Measurements from ENCODE around the gene DACH1.
A peak's percentile ranks its signal among the peaks of the same experiment; 100 is the strongest.

The DACH1 gene

GRCh38 chr13:71866335-71867130, 471 bp downstream of the DACH1 start:
- Histone ChIP-seq H3K9me3 (ENCODE audit: control insufficient read depth in 2 of 2, low read length in 2 of 2) (no peaks in the 10 kb centered on the region), H3K9ac (ENCODE audit: low read depth in 1 of 2, low read length in 2 of 2) (peak overlapping the region; percentile 70 to 82), H3K4me1 (ENCODE audit: control insufficient read depth in 2 of 2, insufficient read depth in 2 of 2, low read length in 2 of 2) (peaks cover 0 to 5% of the 10 kb centered on the region in 2 donors), H3K4me3 (ENCODE audit: low read length in 2 of 2) (peak overlapping the region; percentile 81 to 90), H3K27ac (ENCODE audit: low read depth in 2 of 2, low read length in 2 of 2) (peak overlapping the region; percentile 77 to 83), H3K36me3 (ENCODE audit: control insufficient read depth in 2 of 2, insufficient read depth in 2 of 2, low read length in 2 of 2) (no peaks in the 10 kb centered on the region), H3K27me3 (ENCODE audit: control insufficient read depth in 2 of 2, insufficient read depth in 2 of 2, low read length in 2 of 2) (no peaks in the 10 kb centered on the region)

- no peaks in the 10 kb centered on the region for H3K9me3 ChIP-seq (ENCODE audit: control insufficient read depth in 2 of 2, low read length in 2 of 2)
- H3K27me3 ChIP-seq (ENCODE audit: control insufficient read depth in 2 of 2, insufficient read depth in 2 of 2, low read length in 2 of 2) = no peaks in the 10 kb centered on the region
- no peaks in the 10 kb centered on the region for H3K36me3 ChIP-seq (ENCODE audit: control insufficient read depth in 2 of 2, insufficient read depth in 2 of 2, low read length in 2 of 2)
- H3K4me3 ChIP-seq (ENCODE audit: low read length in 2 of 2) = peak overlapping the region; percentile 80 to 90
- H3K27ac ChIP-seq (ENCODE audit: low read depth in 2 of 2, low read length in 2 of 2) = peak overlapping the region; percentile 58 to 83
- H3K9ac ChIP-seq (ENCODE audit: low read depth in 1 of 2, low read length in 2 of 2) = peak overlapping the region; percentile 68 to 82
- H3K4me1 ChIP-seq (ENCODE audit: control insufficient read depth in 2 of 2, insufficient read depth in 2 of 2, low read length in 2 of 2) = peaks cover 0 to 5% of the 10 kb centered on the region in 2 donors
Measured at GRCh38 chr13:71865874-71866334, 1.1 kb downstream of the DACH1 start.

- Histone ChIP-seq H3K4me1 (ENCODE audit: control insufficient read depth in 2 of 2, insufficient read depth in 2 of 2, low read length in 2 of 2) (peaks cover 0 to 5% of the 10 kb centered on the region in 2 donors), H3K27me3 (ENCODE audit: control insufficient read depth in 2 of 2, insufficient read depth in 2 of 2, low read length in 2 of 2) (no peaks in the 10 kb centered on the region), H3K27ac (ENCODE audit: low read depth in 2 of 2, low read length in 2 of 2) (peak overlapping the region; percentile 77 to 83), H3K4me3 (ENCODE audit: low read length in 2 of 2) (peak overlapping the region; percentile 80 to 90), H3K9ac (ENCODE audit: low read depth in 1 of 2, low read length in 2 of 2) (peak overlapping the region; percentile 68 to 82), H3K9me3 (ENCODE audit: control insufficient read depth in 2 of 2, low read length in 2 of 2) (no peaks in the 10 kb centered on the region), H3K36me3 (ENCODE audit: control insufficient read depth in 2 of 2, insufficient read depth in 2 of 2, low read length in 2 of 2) (no peaks in the 10 kb centered on the region)
Measured at GRCh38 chr13:71864986-71865873, 1.8 kb downstream of the DACH1 start.

GRCh38 chr13:71864094-71864985, 2.7 kb downstream of the DACH1 start:
- H3K9me3 ChIP-seq (ENCODE audit: control insufficient read depth in 2 of 2, low read length in 2 of 2) = no peaks in the 10 kb centered on the region
- peak overlapping the region; percentile 74 to 82 for H3K9ac ChIP-seq (ENCODE audit: low read depth in 1 of 2, low read length in 2 of 2)
- H3K4me1 ChIP-seq (ENCODE audit: control insufficient read depth in 2 of 2, insufficient read depth in 2 of 2, low read length in 2 of 2) = peaks cover 0 to 5% of the 10 kb centered on the region in 2 donors
- H3K36me3 ChIP-seq (ENCODE audit: control insufficient read depth in 2 of 2, insufficient read depth in 2 of 2, low read length in 2 of 2) = no peaks in the 10 kb centered on the region
- H3K27me3 ChIP-seq (ENCODE audit: control insufficient read depth in 2 of 2, insufficient read depth in 2 of 2, low read length in 2 of 2) = no peaks in the 10 kb centered on the region
- peak overlapping the region; percentile 77 to 83 for H3K27ac ChIP-seq (ENCODE audit: low read depth in 2 of 2, low read length in 2 of 2)
- peak overlapping the region; percentile 80 to 90 for H3K4me3 ChIP-seq (ENCODE audit: low read length in 2 of 2)

GRCh38 chr13:71863254-71863865, 3.6 kb downstream of the DACH1 start:
- Histone ChIP-seq H3K9me3 (ENCODE audit: control insufficient read depth in 2 of 2, low read length in 2 of 2) (no peaks in the 10 kb centered on the region), H3K27ac (ENCODE audit: low read depth in 2 of 2, low read length in 2 of 2) (peak overlapping the region in 1 of 2 donors; percentile 77), H3K9ac (ENCODE audit: low read depth in 1 of 2, low read length in 2 of 2) (peak overlapping the region in 1 of 2 donors; percentile 82), H3K4me1 (ENCODE audit: control insufficient read depth in 2 of 2, insufficient read depth in 2 of 2, low read length in 2 of 2) (peaks cover 0 to 5% of the 10 kb centered on the region in 2 donors), H3K27me3 (ENCODE audit: control insufficient read depth in 2 of 2, insufficient read depth in 2 of 2, low read length in 2 of 2) (no peaks in the 10 kb centered on the region), H3K36me3 (ENCODE audit: control insufficient read depth in 2 of 2, insufficient read depth in 2 of 2, low read length in 2 of 2) (no peaks in the 10 kb centered on the region), H3K4me3 (ENCODE audit: low read length in 2 of 2) (peak overlapping the region; percentile 80 to 90)

GRCh38 chr13:71862459-71862943, 4.5 kb downstream of the DACH1 start:
- Histone ChIP-seq H3K36me3 (ENCODE audit: control insufficient read depth in 2 of 2, insufficient read depth in 2 of 2, low read length in 2 of 2) (no peaks in the 10 kb centered on the region), H3K9me3 (ENCODE audit: control insufficient read depth in 2 of 2, low read length in 2 of 2) (no peaks in the 10 kb centered on the region), H3K4me3 (ENCODE audit: low read length in 2 of 2) (peak overlapping the region in 1 of 2 donors; percentile 35), H3K27me3 (ENCODE audit: control insufficient read depth in 2 of 2, insufficient read depth in 2 of 2, low read length in 2 of 2) (no peaks in the 10 kb centered on the region), H3K27ac (ENCODE audit: low read depth in 2 of 2, low read length in 2 of 2) (no peak overlapping the region), H3K9ac (ENCODE audit: low read depth in 1 of 2, low read length in 2 of 2) (peak overlapping the region in 1 of 2 donors; percentile 7), H3K4me1 (ENCODE audit: control insufficient read depth in 2 of 2, insufficient read depth in 2 of 2, low read length in 2 of 2) (peaks cover 0 to 5% of the 10 kb centered on the region in 2 donors)

GRCh38 chr13:71861769-71862458, 5.1 kb downstream of the DACH1 start:
- Histone ChIP-seq H3K9ac (ENCODE audit: low read depth in 1 of 2, low read length in 2 of 2) (no peak overlapping the region), H3K36me3 (ENCODE audit: control insufficient read depth in 2 of 2, insufficient read depth in 2 of 2, low read length in 2 of 2) (no peaks in the 10 kb centered on the region), H3K27me3 (ENCODE audit: control insufficient read depth in 2 of 2, insufficient read depth in 2 of 2, low read length in 2 of 2) (no peaks in the 10 kb centered on the region), H3K4me1 (ENCODE audit: control insufficient read depth in 2 of 2, insufficient read depth in 2 of 2, low read length in 2 of 2) (peaks cover 0 to 3% of the 10 kb centered on the region in 2 donors), H3K9me3 (ENCODE audit: control insufficient read depth in 2 of 2, low read length in 2 of 2) (no peaks in the 10 kb centered on the region), H3K4me3 (ENCODE audit: low read length in 2 of 2) (peak overlapping the region in 1 of 2 donors; percentile 35), H3K27ac (ENCODE audit: low read depth in 2 of 2, low read length in 2 of 2) (no peak overlapping the region)

- H3K4me3 ChIP-seq (ENCODE audit: low read length in 2 of 2) = no peak overlapping the region
- H3K36me3 ChIP-seq (ENCODE audit: control insufficient read depth in 2 of 2, insufficient read depth in 2 of 2, low read length in 2 of 2) = no peaks in the 10 kb centered on the region
- no peak overlapping the region for H3K9ac ChIP-seq (ENCODE audit: low read depth in 1 of 2, low read length in 2 of 2)
Measured at GRCh38 chr13:71860547-71861138, 6.4 kb downstream of the DACH1 start.

More at GRCh38 chr13:71860547-71861138, 6.4 kb downstream of the DACH1 start:
- no peak overlapping the region for H3K27ac ChIP-seq (ENCODE audit: low read depth in 2 of 2, low read length in 2 of 2)
- H3K27me3 ChIP-seq (ENCODE audit: control insufficient read depth in 2 of 2, insufficient read depth in 2 of 2, low read length in 2 of 2) = no peaks in the 10 kb centered on the region
- no peaks in the 10 kb centered on the region for H3K4me1 ChIP-seq (ENCODE audit: control insufficient read depth in 2 of 2, insufficient read depth in 2 of 2, low read length in 2 of 2)
- no peaks in the 10 kb centered on the region for H3K9me3 ChIP-seq (ENCODE audit: control insufficient read depth in 2 of 2, low read length in 2 of 2)
